Measurements from ENCODE around the gene CHRDL2.

GRCh38 chr11:74681686-74682651 is 49.3 kb downstream of the CHRDL2 start:
- TF ChIP-seq FOXK2 (IDR thresholded peaks at IDR 0.05) (no peak), ARNT (IDR thresholded peaks at IDR 0.05) (no peak), SUZ12 (IDR thresholded peaks at IDR 0.05) (no peak), FOXA1 (IDR thresholded peaks at IDR 0.05) (no peak), SP1 (IDR thresholded peaks at IDR 0.05) (no peak), BHLHE40 (IDR thresholded peaks at IDR 0.05; ENCODE audit: borderline replicate concordance) (no peak), ZNF384 (IDR thresholded peaks at IDR 0.05) (no peak), HDGF (IDR thresholded peaks at IDR 0.05; ENCODE audit: borderline replicate concordance) (no peak), LEF1 (IDR thresholded peaks at IDR 0.05; ENCODE audit: borderline replicate concordance) (no peak)
